HepG2 (cell line): ENCODE results near the gene MRM1. TPM values are rescaled to one million over a fixed set of nuclear protein-coding genes. Genes with fewer than 3 reads are reported as not detected.

ENCODE experiments used
- ATAC-seq: fragments of 200-7000 bp; cut with Tn5 transposase; 3 replicates; pipeline ENCODE4 v1.9.1; 2020; ENCODE audit warnings: mild to moderate bottlenecking, moderate library complexity
- BruUV-seq: library from RNA; stranded (reverse); fragments of 400-500 nt; replicated peaks from 2 replicates; lab custom pipeline; 2021; lab: Mats Ljungman, UMichigan
- CTCF ChIA-PET: fragments of 300-600 bp; formaldehyde crosslinking; extraction: SDS; loops from one replicate; lab custom pipeline; 2021; ENCODE audit warnings: low total read pairs, inconsistent platforms, low intra/inter-chr PET ratio; lab: Yijun Ruan, JAX
- POLR2A ChIA-PET: fragments of 350-600 bp; sonication (Branson Sonifier 250); formaldehyde crosslinking; loops from one replicate; lab custom pipeline; 2020; ENCODE audit warnings: antibody characterized with exemption, inconsistent platforms; lab: Yijun Ruan, JAX
- DNase-seq: peaks from one replicate; pipeline ENCODE4 v3.0.0-alpha.2; 2015; ENCODE audit warnings: low spot score
- FAIRE-seq: peaks from 3 replicates; lab custom pipeline; 2011; peaks lifted over from hg19 to GRCh38; lab: Jason Lieb, UNC
- H2AFZ ChIP-seq: one replicate; pipeline ENCODE4 v1.6.1; 2011; ENCODE audit warnings: low read length, inconsistent platforms
- H3K27ac ChIP-seq: fragments of 300-600 bp; 3 replicates; pipeline ENCODE4 v1.8.0; 2011; ENCODE audit warnings: mixed run types, mild to moderate bottlenecking, mixed read lengths, low read length, inconsistent platforms; ENCODE audit not compliant: insufficient read depth; ENCODE audit errors: extremely low read length
- H3K27me3 ChIP-seq, 2 experiments: fragments of 200-600 bp in 1 of 2; 2 replicates in 1 of 2; 3 replicates in 1 of 2; pipeline versions ENCODE4 v1.6.0 to v1.8.0; 2011; ENCODE audit warnings: low read length in 2 of 2, mild to moderate bottlenecking in 2 of 2, moderate library complexity in 2 of 2, inconsistent platforms in 1 of 2; ENCODE audit not compliant: insufficient read depth in 2 of 2, control insufficient read depth in 1 of 2
- H3K36me3 ChIP-seq, 2 experiments: fragments of 200-600 bp in 1 of 2; replicated peaks in 1 of 2; 2 replicates in 1 of 2; 3 replicates in 1 of 2; pipeline versions ENCODE4 v1.5.1 to v1.8.0; 2011; ENCODE audit warnings: low read length in 2 of 2, inconsistent platforms in 1 of 2; ENCODE audit not compliant: insufficient read depth in 2 of 2, control insufficient read depth in 1 of 2
- H3K4me1 ChIP-seq: 2 replicates; pipeline ENCODE4 v1.5.1; 2012; ENCODE audit warnings: low read length, inconsistent platforms; ENCODE audit not compliant: insufficient read depth
- H3K4me2 ChIP-seq: 2 replicates; pipeline ENCODE4 v1.6.0; 2011; ENCODE audit warnings: low read depth, low read length, inconsistent platforms
- H3K4me3 ChIP-seq, 3 experiments: fragments of 200-600 bp in 1 of 3; sonication (generic), shearing (Covaris generic) in 1 of 3; replicated peaks in 1 of 3; 2 replicates each; pipeline ENCODE4 v1.5.1; 2011 to 2016; ENCODE audit warnings: low read length in 3 of 3, inconsistent platforms in 2 of 3, low read depth in 2 of 3, mild to moderate bottlenecking in 2 of 3, control low read depth in 1 of 3, mixed read lengths in 1 of 3; ENCODE audit not compliant: insufficient read depth in 1 of 3
- H3K79me2 ChIP-seq: one replicate; pipeline ENCODE4 v1.6.1; 2011; ENCODE audit warnings: low read length, inconsistent platforms; ENCODE audit not compliant: insufficient read depth
- H3K9ac ChIP-seq: 2 replicates; pipeline ENCODE4 v1.6.0; 2011; ENCODE audit warnings: mild to moderate bottlenecking, low read depth, low read length, inconsistent platforms; ENCODE audit not compliant: insufficient read depth
- H3K9me3 ChIP-seq: 2 replicates; pipeline ENCODE4 v1.5.1; 2012; ENCODE audit warnings: mild to moderate bottlenecking, low read length
- H4K20me1 ChIP-seq: 2 replicates; pipeline ENCODE4 v1.6.0; 2011; ENCODE audit warnings: inconsistent platforms, mild to moderate bottlenecking, low read length, moderate library complexity; ENCODE audit not compliant: insufficient read depth
- ATF4 ChIP-seq, 2 experiments: fragments of 450-650 bp in 1 of 2; sonication (generic) in 1 of 2; formaldehyde crosslinking; IDR thresholded peaks; 2 replicates each; pipeline versions ENCODE4 v1.5.0 to v1.8.0; 2020 to 2022; ENCODE audit warnings: mild to moderate bottlenecking in 1 of 2, missing genetic modification reagents in 1 of 2
- BRCA1 ChIP-seq: sonication (generic); formaldehyde crosslinking; IDR thresholded peaks from 2 replicates; pipeline ENCODE4 v1.4.0; 2020; ENCODE audit warnings: missing genetic modification reagents
- DNMT1 ChIP-seq: sonication (generic); formaldehyde crosslinking; IDR thresholded peaks from 2 replicates; pipeline ENCODE4 v1.5.1; 2020; ENCODE audit warnings: mild to moderate bottlenecking, missing genetic modification reagents
- ETS1 ChIP-seq: sonication (generic); formaldehyde crosslinking; IDR thresholded peaks from 2 replicates; pipeline ENCODE4 v1.4.0; 2020; ENCODE audit warnings: missing genetic modification reagents
- MEF2D ChIP-seq: sonication (generic); formaldehyde crosslinking; IDR thresholded peaks from 2 replicates; pipeline ENCODE4 v1.5.1; 2020; ENCODE audit warnings: mild to moderate bottlenecking, missing genetic modification reagents
- STAT5B ChIP-seq: sonication (generic); formaldehyde crosslinking; IDR thresholded peaks from 2 replicates; pipeline ENCODE4 v1.4.0; 2020; ENCODE audit warnings: missing genetic modification reagents
- ZBTB20 ChIP-seq: sonication (generic); formaldehyde crosslinking; IDR thresholded peaks from 2 replicates; pipeline ENCODE4 v1.8.1; 2023; ENCODE audit warnings: missing genetic modification reagents, low read depth, mild to moderate bottlenecking, borderline replicate concordance
- ZNF180 ChIP-seq: sonication (generic); formaldehyde crosslinking; IDR thresholded peaks from 2 replicates; pipeline ENCODE4 v1.4.0; 2020; ENCODE audit warnings: low read depth, missing genetic modification reagents, borderline replicate concordance
- ZNF749 ChIP-seq: sonication (generic); formaldehyde crosslinking; IDR thresholded peaks from 2 replicates; pipeline ENCODE4 v1.8.0; 2022; ENCODE audit warnings: mild to moderate bottlenecking, missing genetic modification reagents, moderate library complexity, borderline replicate concordance
- WGBS: methylation state at CpG from one replicate; pipeline ENCODE4 v1.1.6; 2017; ENCODE audit warnings: low lambda C conversion rate; 5-methylcytosine and 5-hydroxymethylcytosine counted together
- in situ Hi-C: cut with HindIII; loops from 2 replicates; pipeline ENCODE4 v1.10.0; 2017; ENCODE audit warnings: low pct_unique_long_range_greater_than_20kb; ENCODE audit not compliant: extremely low pct_ligation_motif_present
- intact Hi-C: fragments of 100-400 bp; cut with micrococcal nuclease; formaldehyde crosslinking; loops from one replicate; pipeline ENCODE4 v1.10.0; 2022; ENCODE audit not compliant: unreplicated experiment
- polyA plus RNA-seq, 8 experiments: library from polyadenylated mRNA; depleted of rRNA in 3 of 8; stranded (reverse) in 7 of 8; unstranded in 1 of 8; fragments of >200 nt; fragmentation: Illumina TruSeq in 4 of 8; extraction: Trizol in 4 of 8; gene quantifications; 2 replicates each; pipeline versions ENCODE4 v1.2.1 to v1.2.3, GENCODE V29; 2011 to 2016; ENCODE audit warnings: low read depth in 4 of 8, missing spikeins in 1 of 8, mixed read lengths in 1 of 8; ENCODE audit not compliant: insufficient read depth in 1 of 8
- total RNA-seq, 5 experiments: library from RNA; depleted of rRNA; stranded (reverse); fragments of >200 nt; fragmentation: Illumina TruSeq; extraction: Trizol; gene quantifications; 2 replicates each; pipeline ENCODE4 v1.2.3, GENCODE V29; 2016; ENCODE audit warnings: low read depth in 1 of 5

The MRM1 gene
- total and polyA plus RNA-seq, 2 of the 13 experiments (the other 11 are each of a cell fraction or from before 2014, with no cell fraction given), result 4.1 to 11.3 TPM

- DNase-seq (no peak), FAIRE-seq (no peak), ATAC-seq (no peak)
- no peak overlapping the region for H3K9ac ChIP-seq
- no peaks in the 10 kb centered on the region for H3K9me3 ChIP-seq
- peaks cover 15% of the 10 kb centered on the region for H3K79me2 ChIP-seq
- peaks cover 25% of the 10 kb centered on the region for H3K4me1 ChIP-seq
- TF ChIP-seq BRCA1 (no peak), DNMT1 (CRISPR knock-in tag) (no peak), ZNF749 (CRISPR knock-in tag) (no peak), ATF4 (CRISPR knock-in tag; IDR thresholded peaks at IDR 0.05) (no peak), MEF2D (no peak), ETS1 (CRISPR knock-in tag) (no peak), STAT5B (CRISPR knock-in tag) (no peak), ZNF180 (CRISPR knock-in tag) (no peak), ZBTB20 (no peak)
- intact Hi-C loops (loop anchor here (5.0 kb wide), 1 partner anchor 43 kb away; no protein-coding TSS in a partner anchor), in situ Hi-C loops (no loop called here)
- no peak overlapping the region for H2AFZ ChIP-seq
- BruUV-seq, result no TSS peak
- WGBS, result 94% methylated on average over 2 of the region's 2 CpGs
- no peaks in the 10 kb centered on the region; a peak in 1 of 5 replicates for H3K27me3 ChIP-seq
- ChIA-PET CTCF (no interaction called here), POLR2A (interaction anchor here (2.0 kb wide), 1 partner anchor 11 kb away, joined by 6 read pairs; the partner anchor contains the start of gene MRM1)
- peaks cover 12 to 38% of the 10 kb centered on the region in 2 experiments for H3K36me3 ChIP-seq
- no peak overlapping the region for H3K4me2 ChIP-seq
- no peak overlapping the region for H3K27ac ChIP-seq
- H3K4me3 ChIP-seq, result no peak overlapping the region
- no peaks in the 10 kb centered on the region for H4K20me1 ChIP-seq
Observed at GRCh38 chr17:36590082-36590481, 11.3 kb upstream of the MRM1 start.
